HepG2 (cell line): ENCODE measurements around the gene B4GALT1. TPM values are rescaled to one million over a fixed set of nuclear protein-coding genes. Genes with fewer than 3 reads are reported as not detected.

Source experiments
- ATAC-seq: fragments of 200-7000 bp; cut with Tn5 transposase; 3 replicates; pipeline ENCODE4 v1.9.1; 2020; ENCODE audit warnings: mild to moderate bottlenecking, moderate library complexity
- BruUV-seq: library from RNA; stranded (reverse); fragments of 400-500 nt; replicated peaks from 2 replicates; lab custom pipeline; 2021; lab: Mats Ljungman, UMichigan
- CTCF ChIA-PET: fragments of 300-600 bp; formaldehyde crosslinking; extraction: SDS; loops from one replicate; lab custom pipeline; 2021; ENCODE audit warnings: low total read pairs, inconsistent platforms, low intra/inter-chr PET ratio; lab: Yijun Ruan, JAX
- POLR2A ChIA-PET: fragments of 350-600 bp; sonication (Branson Sonifier 250); formaldehyde crosslinking; loops from one replicate; lab custom pipeline; 2020; ENCODE audit warnings: antibody characterized with exemption, inconsistent platforms; lab: Yijun Ruan, JAX
- DNase-seq: peaks from one replicate; pipeline ENCODE4 v3.0.0-alpha.2; 2015; ENCODE audit warnings: low spot score
- FAIRE-seq: peaks from 3 replicates; lab custom pipeline; 2011; peaks lifted over from hg19 to GRCh38; lab: Jason Lieb, UNC
- H2AFZ ChIP-seq: one replicate; pipeline ENCODE4 v1.6.1; 2011; ENCODE audit warnings: low read length, inconsistent platforms
- H3K27ac ChIP-seq: fragments of 300-600 bp; 3 replicates; pipeline ENCODE4 v1.8.0; 2011; ENCODE audit warnings: mixed run types, mild to moderate bottlenecking, mixed read lengths, low read length, inconsistent platforms; ENCODE audit not compliant: insufficient read depth; ENCODE audit errors: extremely low read length
- H3K27me3 ChIP-seq, 2 experiments: fragments of 200-600 bp in 1 of 2; 2 replicates in 1 of 2; 3 replicates in 1 of 2; pipeline versions ENCODE4 v1.6.0 to v1.8.0; 2011; ENCODE audit warnings: low read length in 2 of 2, mild to moderate bottlenecking in 2 of 2, moderate library complexity in 2 of 2, inconsistent platforms in 1 of 2; ENCODE audit not compliant: insufficient read depth in 2 of 2, control insufficient read depth in 1 of 2
- H3K36me3 ChIP-seq, 2 experiments: fragments of 200-600 bp in 1 of 2; replicated peaks in 1 of 2; 2 replicates in 1 of 2; 3 replicates in 1 of 2; pipeline versions ENCODE4 v1.5.1 to v1.8.0; 2011; ENCODE audit warnings: low read length in 2 of 2, inconsistent platforms in 1 of 2; ENCODE audit not compliant: insufficient read depth in 2 of 2, control insufficient read depth in 1 of 2
- H3K4me1 ChIP-seq: 2 replicates; pipeline ENCODE4 v1.5.1; 2012; ENCODE audit warnings: low read length, inconsistent platforms; ENCODE audit not compliant: insufficient read depth
- H3K4me2 ChIP-seq: 2 replicates; pipeline ENCODE4 v1.6.0; 2011; ENCODE audit warnings: low read depth, low read length, inconsistent platforms
- H3K4me3 ChIP-seq, 3 experiments: fragments of 200-600 bp in 1 of 3; sonication (generic), shearing (Covaris generic) in 1 of 3; replicated peaks in 1 of 3; 2 replicates each; pipeline ENCODE4 v1.5.1; 2011 to 2016; ENCODE audit warnings: low read length in 3 of 3, inconsistent platforms in 2 of 3, low read depth in 2 of 3, mild to moderate bottlenecking in 2 of 3, control low read depth in 1 of 3, mixed read lengths in 1 of 3; ENCODE audit not compliant: insufficient read depth in 1 of 3
- H3K79me2 ChIP-seq: one replicate; pipeline ENCODE4 v1.6.1; 2011; ENCODE audit warnings: low read length, inconsistent platforms; ENCODE audit not compliant: insufficient read depth
- H3K9ac ChIP-seq: 2 replicates; pipeline ENCODE4 v1.6.0; 2011; ENCODE audit warnings: mild to moderate bottlenecking, low read depth, low read length, inconsistent platforms; ENCODE audit not compliant: insufficient read depth
- H3K9me3 ChIP-seq: 2 replicates; pipeline ENCODE4 v1.5.1; 2012; ENCODE audit warnings: mild to moderate bottlenecking, low read length
- H4K20me1 ChIP-seq: 2 replicates; pipeline ENCODE4 v1.6.0; 2011; ENCODE audit warnings: inconsistent platforms, mild to moderate bottlenecking, low read length, moderate library complexity; ENCODE audit not compliant: insufficient read depth
- ADNP ChIP-seq: sonication (generic); formaldehyde crosslinking; IDR thresholded peaks from 2 replicates; pipeline ENCODE4 v1.4.0; 2020; ENCODE audit warnings: missing genetic modification reagents
- AHR ChIP-seq: IDR thresholded peaks from 2 replicates; pipeline ENCODE4 v1.6.1; 2018; ENCODE audit warnings: missing genetic modification reagents, missing compliant biosample characterization
- CBX2 ChIP-seq, 2 experiments: fragments of 200-600 bp in 1 of 2; sonication (generic); formaldehyde crosslinking in 1 of 2; IDR thresholded peaks; 2 replicates each; pipeline versions ENCODE4 v1.7.0 to v1.8.1; 2018 to 2022; ENCODE audit warnings: low read depth in 2 of 2, low read length in 1 of 2, mild to moderate bottlenecking in 1 of 2, missing genetic modification reagents in 1 of 2
- CEBPG ChIP-seq: IDR thresholded peaks from 2 replicates; pipeline ENCODE4 v1.6.1; 2016
- FOXA1 ChIP-seq, 2 experiments: fragments of 450-650 bp in 1 of 2; sonication (generic) in 1 of 2; formaldehyde crosslinking in 1 of 2; IDR thresholded peaks; 2 replicates each; pipeline versions ENCODE4 v1.4.0 to v1.6.1; 2016 to 2020; ENCODE audit warnings: missing genetic modification reagents in 1 of 2
- FOXP1 ChIP-seq, 2 experiments: fragments of 450-650 bp in 1 of 2; IDR thresholded peaks; 2 replicates each; pipeline ENCODE4 v1.6.1; 2017 to 2018; ENCODE audit warnings: antibody characterized with exemption in 1 of 2
- NFKBIZ ChIP-seq: IDR thresholded peaks from 2 replicates; pipeline ENCODE4 v1.6.1; 2018; ENCODE audit warnings: missing genetic modification reagents, missing compliant biosample characterization
- PHF21A ChIP-seq: sonication (generic); formaldehyde crosslinking; IDR thresholded peaks from 2 replicates; pipeline ENCODE4 v1.5.0; 2020; ENCODE audit warnings: mild to moderate bottlenecking, missing genetic modification reagents
- ZBTB8A ChIP-seq: sonication (generic); formaldehyde crosslinking; IDR thresholded peaks from 2 replicates; pipeline ENCODE4 v1.4.0; 2020; ENCODE audit warnings: mild to moderate bottlenecking, low read depth, missing genetic modification reagents, borderline replicate concordance
- ZMYM4 ChIP-seq: sonication (generic); formaldehyde crosslinking; IDR thresholded peaks from 2 replicates; pipeline ENCODE4 v1.8.1; 2023; ENCODE audit warnings: mild to moderate bottlenecking, missing genetic modification reagents
- ZNF263 ChIP-seq: sonication (generic); formaldehyde crosslinking; IDR thresholded peaks from 2 replicates; pipeline ENCODE4 v1.4.0; 2020; ENCODE audit warnings: missing genetic modification reagents
- ZNF782 ChIP-seq: sonication (generic); formaldehyde crosslinking; IDR thresholded peaks from 2 replicates; pipeline ENCODE4 v1.4.0; 2020; ENCODE audit warnings: missing genetic modification reagents, mild to moderate bottlenecking, borderline replicate concordance
- WGBS: methylation state at CpG from one replicate; pipeline ENCODE4 v1.1.6; 2017; ENCODE audit warnings: low lambda C conversion rate; 5-methylcytosine and 5-hydroxymethylcytosine counted together
- in situ Hi-C: cut with HindIII; loops from 2 replicates; pipeline ENCODE4 v1.10.0; 2017; ENCODE audit warnings: low pct_unique_long_range_greater_than_20kb; ENCODE audit not compliant: extremely low pct_ligation_motif_present
- intact Hi-C: fragments of 100-400 bp; cut with micrococcal nuclease; formaldehyde crosslinking; loops from one replicate; pipeline ENCODE4 v1.10.0; 2022; ENCODE audit not compliant: unreplicated experiment
- polyA plus RNA-seq, 8 experiments: library from polyadenylated mRNA; depleted of rRNA in 3 of 8; stranded (reverse) in 7 of 8; unstranded in 1 of 8; fragments of >200 nt; fragmentation: Illumina TruSeq in 4 of 8; extraction: Trizol in 4 of 8; gene quantifications; 2 replicates each; pipeline versions ENCODE4 v1.2.1 to v1.2.3, GENCODE V29; 2011 to 2016; ENCODE audit warnings: low read depth in 4 of 8, missing spikeins in 1 of 8, mixed read lengths in 1 of 8; ENCODE audit not compliant: insufficient read depth in 1 of 8
- total RNA-seq, 5 experiments: library from RNA; depleted of rRNA; stranded (reverse); fragments of >200 nt; fragmentation: Illumina TruSeq; extraction: Trizol; gene quantifications; 2 replicates each; pipeline ENCODE4 v1.2.3, GENCODE V29; 2016; ENCODE audit warnings: low read depth in 1 of 5
- TF ChIP-seq, protein P1 (sequence below): IDR thresholded peaks from 2 replicates; pipeline ENCODE4 v1.6.1; 2016; ENCODE audit warnings: control low read depth
- TF ChIP-seq, protein P2 (sequence below): sonication (generic); formaldehyde crosslinking; IDR thresholded peaks from 2 replicates; pipeline ENCODE4 v1.4.0; 2020; ENCODE audit warnings: missing genetic modification reagents

B4GALT1 gene
- total and polyA plus RNA-seq, 2 of the 13 experiments (the other 11 are each of a cell fraction or from before 2014, with no cell fraction given): 15.7 to 33.5 TPM

DNA sequence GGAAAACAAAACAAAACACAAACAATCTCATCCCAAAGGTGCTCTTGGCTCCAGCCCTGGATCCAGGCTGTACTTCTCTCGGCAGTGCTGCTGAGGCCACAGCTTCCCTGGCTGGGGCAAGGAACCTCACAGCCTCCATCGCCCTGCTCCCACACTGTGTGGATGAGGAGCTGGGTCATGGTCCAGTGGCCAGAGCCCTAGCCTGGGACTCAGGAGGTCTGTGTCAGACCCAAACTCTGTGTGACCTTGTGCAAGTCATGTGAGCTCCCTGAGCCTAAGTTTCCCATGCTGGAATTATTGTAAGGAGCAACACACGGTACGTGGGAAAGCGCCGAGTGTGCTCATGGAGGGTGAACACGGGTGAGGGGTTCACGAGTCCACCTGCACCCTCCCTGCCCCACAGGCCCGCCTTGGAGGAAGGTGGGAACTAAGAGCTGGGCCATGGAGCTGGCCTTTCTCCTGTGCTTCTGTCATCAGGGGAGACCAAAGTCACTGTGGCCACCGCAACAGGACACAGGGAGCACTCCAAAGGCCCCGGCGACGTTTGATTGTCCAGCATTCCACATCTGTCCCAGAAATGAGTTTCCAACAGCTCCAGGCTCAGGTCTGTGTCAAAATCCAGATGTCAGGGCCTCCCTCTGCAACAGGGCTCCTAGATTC, 64.5 kb downstream of the B4GALT1 start:
- H2AFZ ChIP-seq: no peak overlapping the region
- DNase-seq: no peak
- H3K27me3 ChIP-seq: peaks cover 0 to 2% of the 10 kb centered on the region in 2 experiments; a peak in 2 of 5 replicates
- POLR2A ChIA-PET: no interaction called here
- TF ChIP-seq ZNF263 (CRISPR knock-in tag): peak; percentile 58; the same call in 1 of the 2 replicates
- TF ChIP-seq ZMYM4 (CRISPR knock-in tag): no peak
- no peaks in the 10 kb centered on the region for H3K79me2 ChIP-seq
- in situ Hi-C loops: no loop called here
- peaks cover 27% of the 10 kb centered on the region for H3K4me1 ChIP-seq
- no peak for FAIRE-seq
- H4K20me1 ChIP-seq: no peaks in the 10 kb centered on the region
- H3K27ac ChIP-seq: no peak overlapping the region
- no peaks in the 10 kb centered on the region for H3K36me3 ChIP-seq
- peak; percentile 38 for ATAC-seq
- intact Hi-C loops: loop anchor here (5.0 kb wide), 1 partner anchor 75 kb away; no protein-coding TSS in a partner anchor
- no TSS peak for BruUV-seq
- CTCF ChIA-PET: no interaction called here
- 30% methylated on average over 6 of the region's 13 CpGs for WGBS
- H3K4me2 ChIP-seq: no peak overlapping the region
- no peak overlapping the region for H3K4me3 ChIP-seq
- no peaks in the 10 kb centered on the region for H3K9me3 ChIP-seq
- no peak overlapping the region for H3K9ac ChIP-seq

DNA sequence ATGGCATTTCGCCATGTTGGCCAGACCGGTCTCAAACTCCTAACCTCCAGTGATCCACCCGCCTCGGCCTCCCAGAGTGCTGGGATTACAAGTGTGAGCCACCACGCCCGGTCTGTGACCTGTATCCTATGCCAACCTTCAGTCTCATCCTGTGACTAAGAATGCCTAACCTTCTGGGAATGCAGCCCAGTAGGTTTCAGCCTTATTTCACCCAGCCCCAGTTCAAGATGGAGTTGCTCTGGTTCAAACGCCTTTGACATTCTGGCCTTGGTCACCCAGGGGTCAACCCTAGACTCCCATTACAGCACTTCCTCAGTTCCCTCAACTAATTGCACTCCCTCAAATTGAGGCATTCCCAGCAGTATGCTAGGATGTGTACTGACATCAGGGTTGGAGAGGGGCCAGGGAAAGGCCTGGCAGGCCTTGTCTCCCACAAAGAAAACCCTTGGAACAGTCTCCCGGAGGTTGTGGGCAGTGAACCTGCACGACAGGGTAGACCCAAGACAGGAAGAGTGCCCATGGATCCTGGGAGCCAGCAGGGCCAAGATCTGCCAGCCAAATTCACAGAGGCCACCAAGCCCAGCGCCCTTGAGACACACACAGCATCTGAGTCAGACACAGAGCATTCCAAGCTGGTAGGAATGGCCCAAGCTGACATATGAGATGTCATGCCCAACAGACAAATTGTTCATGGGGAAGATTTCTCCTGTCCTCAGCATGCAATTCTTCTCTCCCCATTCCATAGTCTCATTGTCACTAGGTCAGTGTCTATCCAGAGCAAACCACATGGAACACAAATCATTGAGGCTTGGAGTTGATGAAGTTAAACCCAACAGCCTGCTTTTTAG, 65.8 kb downstream of the B4GALT1 start:
- intact Hi-C loops: loop anchor here (5.0 kb wide), 1 partner anchor 76 kb away; no protein-coding TSS in a partner anchor
- Histone ChIP-seq H3K36me3 (no peaks in the 10 kb centered on the region), H3K9ac (no peak overlapping the region), H3K27me3 (peaks cover 0 to 2% of the 10 kb centered on the region in 2 experiments; a peak in 2 of 5 replicates), H3K27ac (no peak overlapping the region), H4K20me1 (no peaks in the 10 kb centered on the region), H3K79me2 (no peaks in the 10 kb centered on the region), H3K9me3 (no peaks in the 10 kb centered on the region), H3K4me2 (no peak overlapping the region), H2AFZ (no peak overlapping the region), H3K4me1 (peaks cover 15% of the 10 kb centered on the region; the same call in 1 of the 2 replicates), H3K4me3 (no peak overlapping the region)
- WGBS: 41% methylated on average over 9 of the region's 10 CpGs
- in situ Hi-C loops: no loop called here
- POLR2A ChIA-PET: no interaction called here
- DNase-seq (no peak), FAIRE-seq (no peak), ATAC-seq (peak; percentile 30; the same call in 2 of the 3 replicates)
- no TSS peak for BruUV-seq
- CTCF ChIA-PET: no interaction called here
- TF ChIP-seq FOXA1 (IDR thresholded peaks at IDR 0.05): no peak
- no peak for TF ChIP-seq FOXA1 (CRISPR knock-in tag; IDR thresholded peaks at IDR 0.05)
- no peak for TF ChIP-seq NFKBIZ (CRISPR knock-in tag)
- no peak for TF ChIP-seq AHR (CRISPR knock-in tag)
- TF ChIP-seq, protein P1, sequence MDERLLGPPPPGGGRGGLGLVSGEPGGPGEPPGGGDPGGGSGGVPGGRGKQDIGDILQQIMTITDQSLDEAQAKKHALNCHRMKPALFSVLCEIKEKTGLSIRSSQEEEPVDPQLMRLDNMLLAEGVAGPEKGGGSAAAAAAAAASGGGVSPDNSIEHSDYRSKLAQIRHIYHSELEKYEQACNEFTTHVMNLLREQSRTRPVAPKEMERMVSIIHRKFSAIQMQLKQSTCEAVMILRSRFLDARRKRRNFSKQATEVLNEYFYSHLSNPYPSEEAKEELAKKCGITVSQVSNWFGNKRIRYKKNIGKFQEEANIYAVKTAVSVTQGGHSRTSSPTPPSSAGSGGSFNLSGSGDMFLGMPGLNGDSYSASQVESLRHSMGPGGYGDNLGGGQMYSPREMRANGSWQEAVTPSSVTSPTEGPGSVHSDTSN (CRISPR knock-in tag): no peak
- no peak for TF ChIP-seq PHF21A (CRISPR knock-in tag)
- TF ChIP-seq CBX2 (IDR thresholded peaks at IDR 0.05; ENCODE audit: low read depth, low read length): no peak
- TF ChIP-seq CBX2 (CRISPR knock-in tag; IDR thresholded peaks at IDR 0.05; ENCODE audit: low read depth): no peak
- no peak for TF ChIP-seq ZBTB8A
- TF ChIP-seq CEBPG: no peak
- TF ChIP-seq, protein P2, sequence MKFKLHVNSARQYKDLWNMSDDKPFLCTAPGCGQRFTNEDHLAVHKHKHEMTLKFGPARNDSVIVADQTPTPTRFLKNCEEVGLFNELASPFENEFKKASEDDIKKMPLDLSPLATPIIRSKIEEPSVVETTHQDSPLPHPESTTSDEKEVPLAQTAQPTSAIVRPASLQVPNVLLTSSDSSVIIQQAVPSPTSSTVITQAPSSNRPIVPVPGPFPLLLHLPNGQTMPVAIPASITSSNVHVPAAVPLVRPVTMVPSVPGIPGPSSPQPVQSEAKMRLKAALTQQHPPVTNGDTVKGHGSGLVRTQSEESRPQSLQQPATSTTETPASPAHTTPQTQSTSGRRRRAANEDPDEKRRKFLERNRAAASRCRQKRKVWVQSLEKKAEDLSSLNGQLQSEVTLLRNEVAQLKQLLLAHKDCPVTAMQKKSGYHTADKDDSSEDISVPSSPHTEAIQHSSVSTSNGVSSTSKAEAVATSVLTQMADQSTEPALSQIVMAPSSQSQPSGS (CRISPR knock-in tag): no peak
- TF ChIP-seq FOXP1 (IDR thresholded peaks at IDR 0.05): no peak
- no peak for TF ChIP-seq FOXP1 (CRISPR knock-in tag; IDR thresholded peaks at IDR 0.05)
- no peak for TF ChIP-seq ADNP (CRISPR knock-in tag)
- no peak for TF ChIP-seq ZNF782
